Measurements from ENCODE around the gene DDX25.

DDX25 gene

DNA sequence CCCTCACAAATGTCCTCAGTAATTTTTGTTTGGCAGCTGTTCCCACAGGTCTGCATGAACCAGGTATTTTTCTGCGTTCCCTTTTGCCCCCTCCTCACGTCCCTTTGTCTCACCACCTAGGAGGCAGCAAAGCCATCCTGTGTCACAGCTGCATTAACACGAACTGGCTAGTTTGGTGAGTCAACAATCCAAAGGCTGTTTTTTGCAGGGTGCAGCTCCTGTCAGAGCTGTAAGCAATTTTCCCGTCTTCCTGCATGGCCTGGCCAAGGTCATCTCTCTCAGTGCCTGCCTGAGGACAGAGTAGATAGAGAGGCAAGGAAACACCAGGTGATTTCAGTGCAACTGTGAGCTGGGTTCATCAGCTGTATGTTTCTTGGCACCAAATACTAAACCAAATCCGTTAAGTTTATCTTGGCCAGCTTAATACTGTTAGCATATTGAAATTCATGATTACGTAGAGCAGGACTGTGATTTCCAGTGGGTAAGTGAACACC is 21.0 kb downstream of the DDX25 start:
- Histone ChIP-seq H3K79me2 (no peaks in the 10 kb centered on the region), H3K4me1 (no peaks in the 10 kb centered on the region), H3K9ac (no peak overlapping the region), H3K36me3 (ENCODE audit: control insufficient read depth, insufficient read depth, low read length) (no peaks in the 10 kb centered on the region), H3K27me3 (ENCODE audit: control insufficient read depth, insufficient read depth, low read length) (no peaks in the 10 kb centered on the region), H3K4me2 (ENCODE audit: low read length) (no peak overlapping the region), H3K27ac (no peak overlapping the region), H3K4me3 (ENCODE audit: low read depth, low read length) (no peak overlapping the region), H3K9me3 (ENCODE audit: control insufficient read depth, low read length) (no peaks in the 10 kb centered on the region), H2AFZ (no peak overlapping the region)
- TF ChIP-seq, protein P1, sequence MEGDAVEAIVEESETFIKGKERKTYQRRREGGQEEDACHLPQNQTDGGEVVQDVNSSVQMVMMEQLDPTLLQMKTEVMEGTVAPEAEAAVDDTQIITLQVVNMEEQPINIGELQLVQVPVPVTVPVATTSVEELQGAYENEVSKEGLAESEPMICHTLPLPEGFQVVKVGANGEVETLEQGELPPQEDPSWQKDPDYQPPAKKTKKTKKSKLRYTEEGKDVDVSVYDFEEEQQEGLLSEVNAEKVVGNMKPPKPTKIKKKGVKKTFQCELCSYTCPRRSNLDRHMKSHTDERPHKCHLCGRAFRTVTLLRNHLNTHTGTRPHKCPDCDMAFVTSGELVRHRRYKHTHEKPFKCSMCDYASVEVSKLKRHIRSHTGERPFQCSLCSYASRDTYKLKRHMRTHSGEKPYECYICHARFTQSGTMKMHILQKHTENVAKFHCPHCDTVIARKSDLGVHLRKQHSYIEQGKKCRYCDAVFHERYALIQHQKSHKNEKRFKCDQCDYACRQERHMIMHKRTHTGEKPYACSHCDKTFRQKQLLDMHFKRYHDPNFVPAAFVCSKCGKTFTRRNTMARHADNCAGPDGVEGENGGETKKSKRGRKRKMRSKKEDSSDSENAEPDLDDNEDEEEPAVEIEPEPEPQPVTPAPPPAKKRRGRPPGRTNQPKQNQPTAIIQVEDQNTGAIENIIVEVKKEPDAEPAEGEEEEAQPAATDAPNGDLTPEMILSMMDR (IDR thresholded peaks at IDR 0.05), result no peak

DNA sequence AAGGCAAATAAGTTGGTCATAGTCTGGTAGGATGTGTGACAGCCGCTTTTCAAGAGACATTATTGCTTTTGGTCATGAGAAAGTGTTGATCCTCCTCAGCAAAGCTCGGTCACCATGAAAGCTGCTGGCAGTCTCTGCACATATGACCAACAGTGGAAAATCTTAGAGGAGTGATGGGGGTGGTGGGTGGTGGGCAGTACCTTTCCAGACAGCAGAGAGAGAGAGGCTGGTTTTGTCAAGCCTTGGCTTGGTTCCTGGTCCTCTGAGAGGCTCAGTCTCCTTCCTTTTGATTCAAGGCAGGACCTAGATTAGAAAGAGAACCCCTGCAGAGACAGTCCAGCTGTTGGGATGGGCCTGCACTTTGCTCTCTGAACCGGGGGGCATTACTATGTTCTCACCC is 21.5 kb downstream of the DDX25 start:
- Histone ChIP-seq H3K36me3 (ENCODE audit: control insufficient read depth, insufficient read depth, low read length) (no peaks in the 10 kb centered on the region), H3K4me2 (ENCODE audit: low read length) (no peak overlapping the region), H3K79me2 (no peaks in the 10 kb centered on the region), H3K9me3 (ENCODE audit: control insufficient read depth, low read length) (no peaks in the 10 kb centered on the region), H3K4me1 (no peaks in the 10 kb centered on the region), H3K27ac (no peak overlapping the region), H3K27me3 (ENCODE audit: control insufficient read depth, insufficient read depth, low read length) (no peaks in the 10 kb centered on the region), H3K9ac (no peak overlapping the region), H2AFZ (no peak overlapping the region), H3K4me3 (ENCODE audit: low read depth, low read length) (no peak overlapping the region)
- TF ChIP-seq, protein P1 (IDR thresholded peaks at IDR 0.05), result no peak

DNA sequence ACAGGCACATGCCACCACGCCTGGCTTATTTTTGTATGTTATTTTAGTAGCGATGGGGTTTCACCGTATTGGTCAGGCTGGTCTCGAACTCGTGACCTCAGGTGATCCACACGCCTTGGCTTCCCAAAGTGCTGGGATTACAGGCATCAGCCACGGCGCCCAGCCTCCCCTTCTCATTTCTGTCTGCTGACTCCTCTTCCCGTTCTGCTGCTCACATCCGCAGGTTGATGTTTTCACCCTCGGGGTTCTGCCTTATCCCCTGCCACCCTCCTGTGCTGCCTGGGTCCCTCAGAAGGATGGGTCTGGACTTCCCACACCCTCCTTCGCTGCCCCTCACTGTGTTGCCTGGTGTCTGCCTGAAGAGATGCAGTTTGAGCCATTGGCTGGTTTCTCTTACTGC is 22.4 kb downstream of the DDX25 start:
- H2AFZ ChIP-seq, result no peak overlapping the region

DNA sequence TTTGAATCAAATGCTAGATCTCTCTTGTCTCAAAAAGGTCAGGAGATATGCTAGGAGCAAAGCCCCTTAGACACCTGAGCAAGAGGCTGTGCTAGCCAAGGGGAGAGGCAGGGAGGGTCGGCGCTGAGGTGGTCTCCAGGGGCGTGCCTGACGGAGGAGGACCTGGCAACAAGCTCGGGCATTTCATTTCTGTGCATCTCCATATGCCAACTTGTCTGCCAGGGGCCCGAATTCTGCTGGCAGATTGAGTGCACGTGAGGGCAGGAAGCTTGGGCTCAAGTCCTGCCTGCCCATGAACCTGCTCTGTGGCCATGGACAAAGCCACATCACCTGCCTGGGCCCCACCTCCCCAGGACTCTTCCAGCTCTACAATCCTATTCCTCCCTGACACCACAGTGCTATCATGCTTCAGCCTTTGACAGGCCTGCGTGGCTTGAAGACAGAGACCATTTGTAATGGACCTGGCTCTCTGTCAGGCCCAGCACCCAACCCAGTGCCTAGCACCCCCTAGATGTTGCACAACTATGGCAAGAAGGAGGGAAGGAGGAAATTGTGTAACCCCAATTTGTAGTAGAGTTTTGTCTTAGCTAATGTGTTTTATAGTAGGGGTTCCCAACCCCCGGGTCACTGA is 25.3 kb downstream of the DDX25 start:
- H3K27ac ChIP-seq, result no peak overlapping the region
- H2AFZ ChIP-seq, result no peak overlapping the region
- TF ChIP-seq, protein P1 (IDR thresholded peaks at IDR 0.05), result no peak
- H3K4me2 ChIP-seq (ENCODE audit: low read length), result no peak overlapping the region
- H3K9me3 ChIP-seq (ENCODE audit: control insufficient read depth, low read length), result no peaks in the 10 kb centered on the region
- no peaks in the 10 kb centered on the region for H3K4me1 ChIP-seq
- no peak overlapping the region for H3K4me3 ChIP-seq (ENCODE audit: low read depth, low read length)
- no peaks in the 10 kb centered on the region for H3K36me3 ChIP-seq (ENCODE audit: control insufficient read depth, insufficient read depth, low read length)
- H3K79me2 ChIP-seq, result no peaks in the 10 kb centered on the region
- H3K9ac ChIP-seq, result no peak overlapping the region
- H3K27me3 ChIP-seq (ENCODE audit: control insufficient read depth, insufficient read depth, low read length), result no peaks in the 10 kb centered on the region

More for the DNA sequence above, 22.4 kb downstream of the DDX25 start:
- Histone ChIP-seq H3K79me2 (no peaks in the 10 kb centered on the region), H3K9ac (no peak overlapping the region), H3K36me3 (ENCODE audit: control insufficient read depth, insufficient read depth, low read length) (no peaks in the 10 kb centered on the region), H3K27ac (no peak overlapping the region), H3K4me3 (ENCODE audit: low read depth, low read length) (no peak overlapping the region), H3K4me2 (ENCODE audit: low read length) (no peak overlapping the region), H3K9me3 (ENCODE audit: control insufficient read depth, low read length) (no peaks in the 10 kb centered on the region), H3K4me1 (no peaks in the 10 kb centered on the region), H3K27me3 (ENCODE audit: control insufficient read depth, insufficient read depth, low read length) (no peaks in the 10 kb centered on the region)
- TF ChIP-seq, protein P1 (IDR thresholded peaks at IDR 0.05), result no peak

DNA sequence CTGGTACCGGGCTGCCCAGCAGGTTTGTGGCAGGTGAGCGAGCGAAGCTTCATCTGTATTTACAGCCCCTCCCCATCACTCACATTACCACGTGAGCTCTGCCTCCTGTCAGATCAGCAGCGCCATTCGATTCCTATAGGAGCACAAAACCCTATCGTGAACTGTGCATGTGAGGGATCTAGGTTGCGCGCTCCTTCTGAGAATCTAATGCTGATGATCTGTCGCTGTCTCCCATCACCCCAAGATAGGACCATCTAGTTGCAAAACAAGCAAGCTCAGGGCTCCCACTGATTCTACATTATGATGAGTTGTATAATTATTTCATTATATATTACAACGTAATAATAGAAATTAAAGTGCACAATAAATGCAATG is 25.8 kb downstream of the DDX25 start:
- no peaks in the 10 kb centered on the region for H3K27me3 ChIP-seq (ENCODE audit: control insufficient read depth, insufficient read depth, low read length)
- H3K4me3 ChIP-seq (ENCODE audit: low read depth, low read length), result no peak overlapping the region
- no peaks in the 10 kb centered on the region for H3K79me2 ChIP-seq
- no peak overlapping the region for H3K27ac ChIP-seq
- H3K4me2 ChIP-seq (ENCODE audit: low read length), result no peak overlapping the region
- H2AFZ ChIP-seq, result no peak overlapping the region
- TF ChIP-seq, protein P1 (IDR thresholded peaks at IDR 0.05), result no peak
- no peaks in the 10 kb centered on the region for H3K9me3 ChIP-seq (ENCODE audit: control insufficient read depth, low read length)
- H3K9ac ChIP-seq, result no peak overlapping the region
- no peaks in the 10 kb centered on the region for H3K36me3 ChIP-seq (ENCODE audit: control insufficient read depth, insufficient read depth, low read length)
- H3K4me1 ChIP-seq, result no peaks in the 10 kb centered on the region

Measured in parathyroid adenoma (tissue), 2 donors.